NCI-H187 treated with DMSO at 0.1 percent for 48 hours (cell line): ENCODE data around the gene RTN4RL2.

Source experiments
- DNase-seq: peaks from one replicate; lab custom pipeline; 2025; lab: John Stamatoyannopoulos, UW

RTN4RL2 gene

DNA sequence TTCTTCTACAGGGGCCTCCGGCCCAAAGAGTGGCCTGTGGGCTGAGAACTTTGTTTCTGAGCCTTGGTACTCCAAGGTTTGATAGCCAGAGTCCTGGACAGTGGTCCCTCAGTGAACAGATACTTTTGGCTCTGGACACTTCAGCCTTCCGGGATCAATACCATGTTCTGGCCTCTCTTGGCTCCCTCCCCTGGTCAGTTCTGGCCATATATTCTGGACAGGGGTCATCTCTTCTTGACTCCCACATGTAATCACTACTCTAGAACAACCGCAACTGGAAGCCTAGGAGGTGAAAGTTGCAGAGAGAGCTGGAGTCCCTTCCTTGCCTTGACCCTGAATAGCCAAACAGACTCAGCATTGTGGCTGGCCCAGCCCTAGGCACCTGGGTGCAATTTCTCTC lies 2.3 kb downstream of the RTN4RL2 start:
- DNase-seq: no peak

DNA sequence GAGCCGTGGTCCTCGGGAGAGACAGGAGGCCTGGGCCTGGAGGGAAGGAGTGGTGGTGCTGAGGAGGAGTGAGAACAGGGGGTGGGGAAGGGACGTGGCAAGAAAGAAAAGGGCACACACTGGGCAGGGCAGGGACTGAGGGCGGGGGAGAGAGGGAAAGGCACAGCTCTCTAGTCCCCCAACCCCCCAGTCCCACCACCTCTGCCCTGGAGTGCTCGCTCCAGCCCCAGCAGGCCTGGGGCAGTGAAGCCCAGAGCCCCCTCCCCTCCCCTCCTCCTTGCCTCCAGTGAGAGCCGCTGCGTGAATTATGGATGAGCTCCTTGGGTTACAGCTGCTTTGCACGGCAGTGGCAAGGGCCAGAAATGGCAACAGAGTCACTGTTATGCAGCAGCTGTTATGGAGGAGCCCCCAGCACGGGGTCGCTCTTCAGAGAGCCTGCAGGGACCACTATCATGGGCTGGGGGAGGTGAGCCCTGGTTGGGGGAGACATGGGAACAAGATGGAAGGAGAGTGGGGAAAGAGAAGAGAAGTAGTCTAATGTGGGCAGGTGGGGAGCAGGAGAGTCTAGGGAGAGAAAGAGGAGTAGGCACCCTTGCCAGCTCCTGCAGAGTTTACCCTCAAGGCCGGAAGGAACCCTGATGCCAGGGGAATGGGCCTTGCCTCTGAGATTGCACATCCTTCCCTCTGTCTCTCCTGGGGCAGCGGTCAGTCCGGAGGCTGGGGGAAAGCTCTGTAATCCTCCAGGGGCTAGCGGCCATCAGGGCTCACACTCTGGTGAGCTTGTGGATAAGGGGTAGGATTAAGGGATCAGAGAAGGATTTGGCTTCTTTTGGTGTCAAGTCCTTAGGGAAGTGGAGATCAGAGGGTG lies 3.6 kb downstream of the RTN4RL2 start:
- no peak for DNase-seq

GRCh38 chr11:57464539-57465181 lies 4.3 kb downstream of the RTN4RL2 start:
- no peak for DNase-seq

- no peak for DNase-seq
These were observed 6.4 kb downstream of the RTN4RL2 start for GRCh38 chr11:57466680-57467079.

- DNase-seq: no peak
These were observed 7.3 kb downstream of the RTN4RL2 start for GRCh38 chr11:57467508-57468157.

- no peak for DNase-seq
These were observed 7.9 kb downstream of the RTN4RL2 start for GRCh38 chr11:57468276-57468675.

- no peak for DNase-seq
These were observed 8.9 kb downstream of the RTN4RL2 start for GRCh38 chr11:57469268-57469667.

DNA sequence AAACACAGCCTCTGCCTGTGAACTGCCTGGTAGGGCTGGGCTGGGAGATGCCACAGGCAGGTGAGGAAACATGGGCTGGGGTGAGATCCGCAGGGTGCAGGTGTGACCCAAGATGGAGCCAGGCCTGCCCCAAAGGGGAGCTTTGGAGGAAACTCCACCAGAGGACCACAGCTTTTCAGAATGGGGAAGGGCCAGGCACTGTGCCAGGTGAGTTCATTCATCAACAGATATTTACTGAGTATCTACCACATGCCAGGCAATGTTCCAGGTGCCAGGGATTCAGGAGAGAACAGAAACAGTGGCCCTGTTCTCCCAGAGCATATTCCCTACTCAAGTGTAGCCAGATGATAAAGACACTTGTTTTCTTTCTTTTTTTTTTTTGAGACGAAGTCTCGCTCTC lies 11.2 kb downstream of the RTN4RL2 start:
- DNase-seq: no peak

DNA sequence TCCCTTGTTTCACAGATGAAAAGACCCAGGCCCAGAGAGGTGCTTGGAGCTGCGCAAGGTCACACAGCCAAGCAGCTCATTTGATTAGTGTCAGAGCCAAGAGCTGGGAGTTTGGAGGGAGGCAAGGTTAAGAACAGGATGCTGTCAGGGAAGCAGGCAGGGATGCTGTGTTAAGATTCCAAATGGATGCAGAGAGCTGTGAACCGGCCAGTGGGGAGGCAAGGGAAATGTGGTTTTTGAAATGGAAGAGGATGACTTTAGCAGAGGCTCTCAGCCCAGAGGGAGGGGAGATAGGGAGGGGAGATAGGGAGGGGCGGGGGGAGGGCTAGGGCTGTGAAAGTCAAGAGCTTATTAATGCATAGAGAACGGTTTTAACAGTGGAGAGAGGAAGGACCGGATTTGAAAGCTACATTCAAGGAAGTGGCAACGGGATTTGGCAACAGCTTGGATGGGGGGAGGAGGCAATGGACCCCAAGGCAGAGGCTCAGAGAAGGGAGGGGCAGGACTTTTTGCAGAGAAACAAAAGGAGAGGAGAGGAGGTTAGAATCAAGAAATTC lies 13.0 kb downstream of the RTN4RL2 start:
- DNase-seq: no peak

GRCh38 chr11:57474017-57474802 lies 13.9 kb downstream of the RTN4RL2 start:
- DNase-seq: no peak

DNA sequence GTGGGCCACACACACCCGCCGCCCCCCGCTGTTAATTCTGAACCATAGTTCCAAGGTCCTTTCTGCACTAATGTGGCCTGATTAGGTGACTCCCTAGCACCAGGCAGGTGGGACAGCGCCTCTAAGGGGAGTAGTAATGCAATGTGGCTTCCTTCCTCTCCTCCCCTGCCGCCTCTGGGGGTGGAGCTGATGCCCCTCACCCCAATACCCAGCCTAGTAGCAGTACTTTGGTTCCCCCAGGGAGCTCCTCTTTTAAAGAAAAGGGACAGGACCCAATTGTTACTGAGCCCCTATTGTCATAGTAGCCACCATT lies 14.4 kb downstream of the RTN4RL2 start:
- no peak for DNase-seq

GRCh38 chr11:57475191-57475590 lies 14.9 kb downstream of the RTN4RL2 start:
- DNase-seq: no peak

DNA sequence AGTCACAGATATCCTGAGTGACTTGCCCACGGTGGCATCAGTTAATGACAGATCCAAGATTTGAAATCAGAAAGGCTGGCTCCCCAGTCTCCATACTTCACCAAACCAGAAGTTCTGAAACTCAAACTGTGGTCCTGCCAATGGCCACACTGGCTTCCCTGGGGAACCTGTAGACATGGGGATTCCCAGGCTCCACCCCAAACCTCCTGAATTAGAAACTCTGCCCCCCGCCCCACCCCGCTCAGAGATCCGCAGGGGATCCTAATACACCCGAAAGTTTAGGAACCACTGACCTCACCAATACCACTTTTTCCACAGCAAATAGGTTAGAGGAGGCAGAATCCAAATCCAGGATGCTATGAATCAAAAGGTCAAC lies 15.3 kb downstream of the RTN4RL2 start:
- no peak for DNase-seq

DNA sequence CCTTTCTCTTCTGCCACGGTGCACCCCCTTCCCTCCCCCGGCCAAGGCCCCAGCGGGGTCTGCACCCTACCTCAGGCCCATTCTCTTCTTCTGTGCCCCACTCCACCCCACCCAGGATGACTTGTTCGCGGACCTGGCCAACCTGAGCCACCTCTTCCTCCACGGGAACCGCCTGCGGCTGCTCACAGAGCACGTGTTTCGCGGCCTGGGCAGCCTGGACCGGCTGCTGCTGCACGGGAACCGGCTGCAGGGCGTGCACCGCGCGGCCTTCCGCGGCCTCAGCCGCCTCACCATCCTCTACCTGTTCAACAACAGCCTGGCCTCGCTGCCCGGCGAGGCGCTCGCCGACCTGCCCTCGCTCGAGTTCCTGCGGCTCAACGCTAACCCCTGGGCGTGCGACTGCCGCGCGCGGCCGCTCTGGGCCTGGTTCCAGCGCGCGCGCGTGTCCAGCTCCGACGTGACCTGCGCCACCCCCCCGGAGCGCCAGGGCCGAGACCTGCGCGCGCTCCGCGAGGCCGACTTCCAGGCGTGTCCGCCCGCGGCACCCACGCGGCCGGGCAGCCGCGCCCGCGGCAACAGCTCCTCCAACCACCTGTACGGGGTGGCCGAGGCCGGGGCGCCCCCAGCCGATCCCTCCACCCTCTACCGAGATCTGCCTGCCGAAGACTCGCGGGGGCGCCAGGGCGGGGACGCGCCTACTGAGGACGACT lies 15.9 kb downstream of the RTN4RL2 start:
- no peak for DNase-seq

DNA sequence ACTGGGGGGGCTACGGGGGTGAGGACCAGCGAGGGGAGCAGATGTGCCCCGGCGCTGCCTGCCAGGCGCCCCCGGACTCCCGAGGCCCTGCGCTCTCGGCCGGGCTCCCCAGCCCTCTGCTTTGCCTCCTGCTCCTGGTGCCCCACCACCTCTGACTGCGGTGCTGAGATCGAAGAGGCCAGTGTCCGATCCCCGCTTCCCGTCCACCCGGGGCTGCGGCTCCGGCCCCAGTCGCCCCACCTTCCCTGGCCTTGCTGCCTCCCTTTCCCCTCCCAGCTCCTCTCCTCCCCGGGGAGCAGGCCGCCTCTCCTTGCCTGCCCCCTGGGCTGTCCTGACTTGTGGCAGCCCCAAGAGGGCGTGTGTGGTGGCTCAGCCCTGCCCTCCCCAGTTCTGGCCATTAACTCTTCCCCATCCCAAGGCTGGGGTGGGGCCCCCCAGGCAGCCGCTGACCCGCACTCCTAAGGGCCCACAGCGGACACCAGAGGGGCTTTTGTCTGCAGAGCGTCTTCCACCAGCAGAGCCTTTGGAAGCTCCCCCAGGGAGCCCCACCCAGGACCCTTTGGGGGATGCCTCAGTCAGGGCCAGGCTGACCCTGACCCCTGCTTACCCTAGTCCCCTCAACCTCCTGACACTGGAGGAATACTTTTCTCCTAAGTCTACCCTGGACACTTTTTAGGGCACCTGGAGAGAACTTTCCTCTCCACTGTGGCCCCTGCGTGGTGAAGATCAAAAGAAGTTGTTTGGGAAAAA lies 16.6 kb downstream of the RTN4RL2 start:
- DNase-seq: no peak

GRCh38 chr11:57477507-57478189 lies 17.3 kb downstream of the RTN4RL2 start:
- no peak for DNase-seq

GRCh38 chr11:57479021-57479663 lies 18.8 kb downstream of the RTN4RL2 start:
- no peak for DNase-seq

- no peak for DNase-seq
These were observed 19.6 kb downstream of the RTN4RL2 start for GRCh38 chr11:57479911-57480310.

DNA sequence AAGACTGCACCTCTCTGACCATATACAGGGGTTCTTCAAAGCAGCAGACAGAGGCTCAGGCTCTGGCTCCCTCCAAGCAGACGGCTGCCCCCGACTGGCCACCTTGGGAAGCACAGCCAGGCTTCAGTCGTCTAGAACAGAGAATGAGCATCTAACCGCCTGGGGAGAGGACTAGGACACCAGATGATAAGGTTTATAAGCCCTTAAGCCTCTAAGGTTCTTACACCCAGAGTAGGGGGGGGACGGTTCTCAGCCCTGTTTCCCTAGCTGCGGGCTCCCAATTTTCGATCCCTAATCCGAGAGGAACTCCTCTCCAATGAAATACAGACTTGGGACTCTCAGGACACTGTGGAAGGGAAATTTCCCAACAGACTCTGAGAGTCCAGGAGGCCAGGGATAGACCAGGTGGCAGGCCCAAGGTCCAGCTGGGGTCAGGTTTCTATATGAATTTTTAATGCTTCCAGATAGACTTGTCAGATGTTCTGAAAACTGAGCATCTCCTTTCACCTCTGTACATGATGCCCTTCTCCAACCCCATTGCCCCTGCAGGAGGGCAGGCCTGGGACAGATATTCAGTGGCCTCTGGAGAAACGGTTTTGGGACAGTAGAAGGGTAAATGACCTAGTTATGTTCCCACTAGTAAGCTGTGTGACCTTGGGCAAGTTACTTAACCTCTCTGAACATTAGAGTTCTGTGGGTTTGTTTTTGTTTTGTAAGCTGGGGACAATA lies 20.2 kb downstream of the RTN4RL2 start:
- no peak for DNase-seq
